ENCODE data around the gene CRTAC1. TPM values are rescaled to one million over a fixed set of nuclear protein-coding genes. Genes with fewer than 3 reads are reported as not detected.

Gene CRTAC1, protein sequence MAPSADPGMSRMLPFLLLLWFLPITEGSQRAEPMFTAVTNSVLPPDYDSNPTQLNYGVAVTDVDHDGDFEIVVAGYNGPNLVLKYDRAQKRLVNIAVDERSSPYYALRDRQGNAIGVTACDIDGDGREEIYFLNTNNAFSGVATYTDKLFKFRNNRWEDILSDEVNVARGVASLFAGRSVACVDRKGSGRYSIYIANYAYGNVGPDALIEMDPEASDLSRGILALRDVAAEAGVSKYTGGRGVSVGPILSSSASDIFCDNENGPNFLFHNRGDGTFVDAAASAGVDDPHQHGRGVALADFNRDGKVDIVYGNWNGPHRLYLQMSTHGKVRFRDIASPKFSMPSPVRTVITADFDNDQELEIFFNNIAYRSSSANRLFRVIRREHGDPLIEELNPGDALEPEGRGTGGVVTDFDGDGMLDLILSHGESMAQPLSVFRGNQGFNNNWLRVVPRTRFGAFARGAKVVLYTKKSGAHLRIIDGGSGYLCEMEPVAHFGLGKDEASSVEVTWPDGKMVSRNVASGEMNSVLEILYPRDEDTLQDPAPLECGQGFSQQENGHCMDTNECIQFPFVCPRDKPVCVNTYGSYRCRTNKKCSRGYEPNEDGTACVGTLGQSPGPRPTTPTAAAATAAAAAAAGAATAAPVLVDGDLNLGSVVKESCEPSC
- total RNA-seq (ENCODE audit: low replicate concordance), result 0.30 and 0.77 TPM in 2 replicates

DNA sequence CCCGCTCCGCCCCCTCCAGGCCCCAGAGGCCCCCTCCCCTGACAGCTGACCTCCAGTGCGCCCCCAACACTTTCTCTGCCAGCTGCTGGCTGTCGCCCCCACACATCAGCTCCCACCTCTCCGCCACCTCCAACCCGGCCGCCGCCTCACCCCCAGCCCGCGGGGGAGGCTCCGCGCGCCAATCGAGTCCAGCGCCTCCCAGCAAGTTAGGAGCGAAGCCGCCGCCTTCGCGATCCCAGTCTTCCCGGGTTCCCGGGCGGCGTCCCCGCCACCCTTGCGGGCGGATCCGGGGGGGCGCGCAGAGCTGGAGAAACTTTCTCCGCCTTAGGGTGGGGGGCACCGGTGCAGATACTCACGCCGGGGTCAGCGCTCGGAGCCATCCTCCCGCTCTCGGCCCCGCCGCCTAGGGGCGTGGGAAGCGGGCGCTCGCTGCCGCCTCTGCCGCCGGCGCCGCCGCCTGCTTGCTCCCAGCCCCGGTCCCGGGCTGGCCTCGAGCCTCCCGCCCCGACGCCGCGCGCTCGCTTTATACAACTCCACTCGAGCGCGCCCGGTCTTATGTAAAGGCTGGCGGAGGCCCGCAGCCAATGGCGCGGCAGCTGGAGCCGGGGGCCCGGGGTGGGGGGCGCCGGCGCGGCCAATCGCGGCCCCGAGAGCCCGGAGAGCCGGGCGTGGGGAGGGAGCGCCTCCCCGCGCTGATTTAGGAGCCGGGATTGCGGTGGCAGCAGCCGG, at the start of gene CRTAC1:
CRTAC1 (minus strand) TSS at position 529 of the 729 bp plus-strand sequence; CDS start at position 380, 149 bp downstream.
- H3K27ac ChIP-seq, result no peak within 1 kb of the TSS
- H3K27me3 Mint-ChIP-seq (ENCODE audit: insufficient read depth, low read depth), result peaks cover 53% of the 10 kb centered on the region
- peaks cover 97% of the 10 kb centered on the region for H3K27me3 ChIP-seq

DNA sequence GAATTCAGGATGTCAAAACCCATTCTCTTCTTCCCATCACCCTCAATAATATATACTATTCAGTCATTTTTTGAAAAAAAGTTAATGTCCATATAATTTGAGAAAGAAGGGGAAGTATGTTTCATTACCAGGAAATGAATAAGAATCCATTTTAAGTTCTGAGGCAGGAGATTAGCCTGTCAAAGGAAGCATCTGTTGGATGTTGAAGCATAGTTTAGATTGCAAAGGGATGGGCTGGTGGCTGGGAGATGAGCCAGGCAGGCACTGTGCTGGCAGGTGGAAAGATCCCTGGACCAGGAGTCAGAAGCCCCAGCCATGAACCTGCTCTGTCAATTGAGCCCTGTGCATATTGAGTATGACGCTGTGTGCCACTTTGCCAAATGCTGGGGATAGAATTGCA, 48.4 kb upstream of the CRTAC1 start:
- Mint-ChIP-seq H3K27me3 (ENCODE audit: insufficient read depth, low read depth) (peaks cover 2% of the 10 kb centered on the region), H3K4me1 (no peaks in the 10 kb centered on the region), H3K27ac (no peak overlapping the region), H3K9me3 (no peaks in the 10 kb centered on the region), H3K36me3 (no peaks in the 10 kb centered on the region), H3K4me3 (no peak overlapping the region)
- peaks cover 7% of the 10 kb centered on the region for H4K20me1 ChIP-seq (ENCODE audit: low read depth)
- no peaks in the 10 kb centered on the region for H3K36me3 ChIP-seq
- no peak overlapping the region for H3K9ac ChIP-seq
- H3K4me2 ChIP-seq, result no peak overlapping the region
- H3F3A ChIP-seq (ENCODE audit: low read depth), result no peaks in the 10 kb centered on the region
- no peaks in the 10 kb centered on the region for H3K79me2 ChIP-seq (ENCODE audit: low read depth)
- no peaks in the 10 kb centered on the region for H3K4me1 ChIP-seq
- no peaks in the 10 kb centered on the region for H3K9me3 ChIP-seq (ENCODE audit: low read depth)
- no peak overlapping the region for H3K4me3 ChIP-seq
- TF ChIP-seq EZH2 (IDR thresholded peaks at IDR 0.05) (no peak), EZH2phosphoT487 (IDR thresholded peaks at IDR 0.05) (no peak)
- TF ChIP-seq, protein P1, sequence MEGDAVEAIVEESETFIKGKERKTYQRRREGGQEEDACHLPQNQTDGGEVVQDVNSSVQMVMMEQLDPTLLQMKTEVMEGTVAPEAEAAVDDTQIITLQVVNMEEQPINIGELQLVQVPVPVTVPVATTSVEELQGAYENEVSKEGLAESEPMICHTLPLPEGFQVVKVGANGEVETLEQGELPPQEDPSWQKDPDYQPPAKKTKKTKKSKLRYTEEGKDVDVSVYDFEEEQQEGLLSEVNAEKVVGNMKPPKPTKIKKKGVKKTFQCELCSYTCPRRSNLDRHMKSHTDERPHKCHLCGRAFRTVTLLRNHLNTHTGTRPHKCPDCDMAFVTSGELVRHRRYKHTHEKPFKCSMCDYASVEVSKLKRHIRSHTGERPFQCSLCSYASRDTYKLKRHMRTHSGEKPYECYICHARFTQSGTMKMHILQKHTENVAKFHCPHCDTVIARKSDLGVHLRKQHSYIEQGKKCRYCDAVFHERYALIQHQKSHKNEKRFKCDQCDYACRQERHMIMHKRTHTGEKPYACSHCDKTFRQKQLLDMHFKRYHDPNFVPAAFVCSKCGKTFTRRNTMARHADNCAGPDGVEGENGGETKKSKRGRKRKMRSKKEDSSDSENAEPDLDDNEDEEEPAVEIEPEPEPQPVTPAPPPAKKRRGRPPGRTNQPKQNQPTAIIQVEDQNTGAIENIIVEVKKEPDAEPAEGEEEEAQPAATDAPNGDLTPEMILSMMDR (IDR thresholded peaks at IDR 0.05), result no peak
- H2AFZ ChIP-seq (replicated peaks), result no peak overlapping the region
- no peak for DNase-seq (ENCODE audit: low spot score)
- no peak overlapping the region for H3K27ac ChIP-seq
- peaks cover 14% of the 10 kb centered on the region for H3K27me3 ChIP-seq

More for the DNA sequence above, at the start of gene CRTAC1:
- peak within 1 kb of the TSS; percentile 95 for H2AFZ ChIP-seq (replicated peaks)
- H3K36me3 ChIP-seq, result no peaks in the 10 kb centered on the region
- no peak within 1 kb of the TSS for H3K9ac ChIP-seq
- Mint-ChIP-seq H3K4me3 (peak within 1 kb of the TSS; percentile 83), H3K36me3 (no peaks in the 10 kb centered on the region), H3K4me1 (peaks cover 6% of the 10 kb centered on the region), H3K9me3 (peaks cover 3% of the 10 kb centered on the region), H3K27ac (no peak within 1 kb of the TSS)
- H3K9me3 ChIP-seq (ENCODE audit: low read depth), result no peaks in the 10 kb centered on the region
- DNase-seq (ENCODE audit: low spot score), result peak; percentile 97
- H4K20me1 ChIP-seq (ENCODE audit: low read depth), result peaks cover 47% of the 10 kb centered on the region
- H3K4me2 ChIP-seq, result peak within 1 kb of the TSS; percentile 91
- H3F3A ChIP-seq (ENCODE audit: low read depth), result no peaks in the 10 kb centered on the region
- H3K4me1 ChIP-seq, result peaks cover 5% of the 10 kb centered on the region
- no peaks in the 10 kb centered on the region for H3K79me2 ChIP-seq (ENCODE audit: low read depth)
- H3K4me3 ChIP-seq, result peak within 1 kb of the TSS; percentile 69
- TF ChIP-seq EZH2 (IDR thresholded peaks at IDR 0.05) (peak; percentile 26), EZH2phosphoT487 (IDR thresholded peaks at IDR 0.05) (peak; percentile 14)
- TF ChIP-seq, protein P1 (IDR thresholded peaks at IDR 0.05), result peak; percentile 33

DNA sequence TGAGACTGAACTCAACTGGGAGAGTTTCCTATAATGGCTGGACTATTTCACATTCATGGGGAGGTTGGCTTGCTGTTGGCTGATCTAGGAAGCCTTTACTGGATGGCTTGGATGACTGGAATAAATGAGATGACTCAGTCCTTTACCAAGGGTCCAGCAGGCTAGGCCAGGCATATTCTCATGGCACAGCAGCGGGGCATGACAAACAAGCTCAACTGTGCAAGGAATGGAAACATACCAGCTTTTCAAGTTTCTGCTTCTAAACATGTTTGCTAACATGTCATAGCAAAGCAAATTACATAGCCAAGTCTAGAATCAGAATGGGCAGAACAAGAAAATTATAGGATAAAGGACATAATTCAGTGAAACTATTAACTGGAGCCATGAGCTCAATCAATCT, 46.8 kb upstream of the CRTAC1 start:
- peaks cover 7% of the 10 kb centered on the region for H3K27me3 Mint-ChIP-seq (ENCODE audit: insufficient read depth, low read depth)
- DNase-seq (ENCODE audit: low spot score), result no peak
- TF ChIP-seq, protein P1 (IDR thresholded peaks at IDR 0.05), result no peak
- no peak for TF ChIP-seq EZH2phosphoT487 (IDR thresholded peaks at IDR 0.05)
- TF ChIP-seq EZH2 (IDR thresholded peaks at IDR 0.05), result no peak

More for the DNA sequence above, 46.8 kb upstream of the CRTAC1 start:
- no peaks in the 10 kb centered on the region for H3K4me1 ChIP-seq
- no peak overlapping the region for H3K4me3 Mint-ChIP-seq
- H3K4me3 ChIP-seq, result no peak overlapping the region
- H3K27ac Mint-ChIP-seq, result no peak overlapping the region
- H3K36me3 ChIP-seq, result no peaks in the 10 kb centered on the region
- H3K9me3 ChIP-seq (ENCODE audit: low read depth), result no peaks in the 10 kb centered on the region
- no peak overlapping the region for H3K4me2 ChIP-seq
- H2AFZ ChIP-seq (replicated peaks), result no peak overlapping the region
- no peaks in the 10 kb centered on the region for H3K79me2 ChIP-seq (ENCODE audit: low read depth)
- no peaks in the 10 kb centered on the region for H3K4me1 Mint-ChIP-seq
- H3K27me3 ChIP-seq, result peaks cover 21% of the 10 kb centered on the region
- H3F3A ChIP-seq (ENCODE audit: low read depth), result no peaks in the 10 kb centered on the region
- H3K9me3 Mint-ChIP-seq, result no peaks in the 10 kb centered on the region
- peaks cover 7% of the 10 kb centered on the region for H4K20me1 ChIP-seq (ENCODE audit: low read depth)
- H3K36me3 Mint-ChIP-seq, result no peaks in the 10 kb centered on the region
- no peak overlapping the region for H3K9ac ChIP-seq
- H3K27ac ChIP-seq, result no peak overlapping the region
